HEK293T (cell line): ENCODE data around the gene B3GLCT.

Experiments
- BHLHE40 ChIP-seq: fragments of 450-650 bp; IDR thresholded peaks from 2 replicates; pipeline ENCODE4 v1.6.1; 2016; ENCODE audit warnings: mild to moderate bottlenecking, moderate library complexity, borderline replicate concordance
- FOXA1 ChIP-seq: fragments of 450-650 bp; IDR thresholded peaks from 2 replicates; pipeline ENCODE4 v1.6.1; 2016; ENCODE audit warnings: mild to moderate bottlenecking
- FOXK2 ChIP-seq: fragments of 450-650 bp; IDR thresholded peaks from 2 replicates; pipeline ENCODE4 v1.6.1; 2016; ENCODE audit warnings: mild to moderate bottlenecking
- FOXM1 ChIP-seq: fragments of 450-650 bp; IDR thresholded peaks from 2 replicates; pipeline ENCODE4 v1.6.1; 2017; ENCODE audit warnings: mild to moderate bottlenecking, borderline replicate concordance
- HDGF ChIP-seq: fragments of 450-650 bp; IDR thresholded peaks from 2 replicates; pipeline ENCODE4 v1.6.1; 2017; ENCODE audit warnings: antibody characterized with exemption, borderline replicate concordance
- PKNOX1 ChIP-seq: fragments of 450-650 bp; IDR thresholded peaks from 2 replicates; pipeline ENCODE4 v1.6.1; 2016
- SP1 ChIP-seq: fragments of 450-650 bp; IDR thresholded peaks from 2 replicates; pipeline ENCODE4 v1.6.1; 2017
- SUZ12 ChIP-seq: fragments of 450-650 bp; IDR thresholded peaks from 2 replicates; pipeline ENCODE4 v1.6.1; 2016; ENCODE audit warnings: mild to moderate bottlenecking
- TARDBP ChIP-seq: fragments of 450-650 bp; IDR thresholded peaks from 2 replicates; pipeline ENCODE4 v1.6.1; 2016
- ZNF384 ChIP-seq: fragments of 450-650 bp; IDR thresholded peaks from 2 replicates; pipeline ENCODE4 v1.6.1; 2016

- TF ChIP-seq FOXA1 (no peak), FOXM1 (no peak), FOXK2 (no peak), HDGF (no peak), SP1 (no peak), SUZ12 (no peak), ZNF384 (no peak), TARDBP (no peak), BHLHE40 (no peak), PKNOX1 (no peak)
These were observed 147.1 kb downstream of the B3GLCT start for GRCh38 chr13:31346891-31347290.
